B cell (primary cell): ENCODE data around the gene MSH5.

Experiments
- EZH2 ChIP-seq: IDR thresholded peaks from 2 replicates; pipeline ENCODE4 v1.6.1; 2012; ENCODE audit warnings: borderline replicate concordance, low read depth, mild to moderate bottlenecking, moderate library complexity, low read length; ENCODE audit not compliant: insufficient read depth, poor library complexity, severe bottlenecking
- TF ChIP-seq, protein P1 (sequence below): fragments of 200-600 bp; IDR thresholded peaks from one replicate; pipeline ENCODE4 v1.8.0; 2022; ENCODE audit warnings: antibody characterized with exemption, mild to moderate bottlenecking

DNA sequence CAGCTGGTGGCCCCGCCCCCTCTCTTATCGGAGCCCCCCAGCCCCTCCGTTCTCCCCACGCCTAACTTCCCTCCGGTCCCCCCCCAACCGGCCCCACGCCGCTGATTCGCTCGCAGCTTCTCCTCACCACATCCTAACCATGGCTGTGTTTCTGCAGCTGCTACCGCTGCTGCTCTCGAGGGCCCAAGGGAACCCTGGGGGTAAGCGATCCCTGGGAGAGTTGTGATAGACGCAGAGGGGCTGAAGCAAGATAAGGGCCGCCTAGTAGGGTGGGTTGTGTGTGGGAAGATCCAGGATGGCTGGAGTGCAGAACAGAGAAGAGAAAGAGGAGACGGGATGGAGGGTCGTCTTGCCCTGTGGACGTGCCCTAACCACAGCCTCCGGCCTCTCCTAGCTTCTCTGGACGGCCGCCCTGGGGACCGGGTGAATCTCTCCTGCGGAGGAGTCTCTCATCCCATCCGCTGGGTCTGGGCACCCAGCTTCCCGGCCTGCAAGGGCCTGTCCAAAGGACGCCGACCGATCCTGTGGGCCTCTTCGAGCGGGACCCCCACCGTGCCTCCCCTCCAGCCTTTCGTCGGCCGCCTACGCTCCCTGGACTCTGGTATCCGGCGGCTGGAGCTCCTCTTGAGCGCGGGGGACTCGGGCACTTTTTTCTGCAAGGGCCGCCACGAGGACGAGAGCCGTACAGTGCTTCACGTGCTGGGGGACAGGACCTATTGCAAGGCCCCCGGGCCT lies 16.4 kb upstream of the MSH5 start, which contains the start of gene MPIG6B:
- TF ChIP-seq, protein P1, sequence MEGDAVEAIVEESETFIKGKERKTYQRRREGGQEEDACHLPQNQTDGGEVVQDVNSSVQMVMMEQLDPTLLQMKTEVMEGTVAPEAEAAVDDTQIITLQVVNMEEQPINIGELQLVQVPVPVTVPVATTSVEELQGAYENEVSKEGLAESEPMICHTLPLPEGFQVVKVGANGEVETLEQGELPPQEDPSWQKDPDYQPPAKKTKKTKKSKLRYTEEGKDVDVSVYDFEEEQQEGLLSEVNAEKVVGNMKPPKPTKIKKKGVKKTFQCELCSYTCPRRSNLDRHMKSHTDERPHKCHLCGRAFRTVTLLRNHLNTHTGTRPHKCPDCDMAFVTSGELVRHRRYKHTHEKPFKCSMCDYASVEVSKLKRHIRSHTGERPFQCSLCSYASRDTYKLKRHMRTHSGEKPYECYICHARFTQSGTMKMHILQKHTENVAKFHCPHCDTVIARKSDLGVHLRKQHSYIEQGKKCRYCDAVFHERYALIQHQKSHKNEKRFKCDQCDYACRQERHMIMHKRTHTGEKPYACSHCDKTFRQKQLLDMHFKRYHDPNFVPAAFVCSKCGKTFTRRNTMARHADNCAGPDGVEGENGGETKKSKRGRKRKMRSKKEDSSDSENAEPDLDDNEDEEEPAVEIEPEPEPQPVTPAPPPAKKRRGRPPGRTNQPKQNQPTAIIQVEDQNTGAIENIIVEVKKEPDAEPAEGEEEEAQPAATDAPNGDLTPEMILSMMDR, result no peak
- no peak for TF ChIP-seq EZH2
